Measurements from ENCODE around the gene RARA. TPM values are rescaled to one million over a fixed set of nuclear protein-coding genes. Genes with fewer than 3 reads are reported as not detected.
A peak's percentile ranks its signal among the peaks of the same experiment; 100 is the strongest.

RARA gene
- total and polyA plus RNA-seq, 2 donors (not counting 1 experiment from before 2014, with no cell fraction given) = 7.0 to 7.8 TPM

GRCh38 chr17:40315678-40316570 is 6.9 kb downstream of the RARA start:
- Histone ChIP-seq H3K79me2 (ENCODE audit: control insufficient read depth, insufficient read depth, low read length) (peaks cover 26% of the 10 kb centered on the region), H4K20me1 (ENCODE audit: control insufficient read depth, extremely low read depth, insufficient read depth, low read length) (no peaks in the 10 kb centered on the region), H2AFZ (ENCODE audit: low read length) (no peak overlapping the region), H3K4me1 (ENCODE audit: control insufficient read depth, extremely low read depth, insufficient read depth, low read length) (peaks cover 59% of the 10 kb centered on the region), H3K9me3 (ENCODE audit: control insufficient read depth, insufficient read depth, low read depth, low read length) (no peaks in the 10 kb centered on the region), H3K4me3 (replicated peaks in 1 of 4; ENCODE audit: control extremely low read depth in 1 of 4, insufficient read depth in 1 of 4, low read depth in 3 of 4, low read length in 4 of 4) (no peak overlapping the region), H3K27me3 (ENCODE audit: control insufficient read depth, insufficient read depth, low read length) (no peaks in the 10 kb centered on the region), H3K9ac (ENCODE audit: insufficient read depth, low read length) (no peak overlapping the region), H3K4me2 (ENCODE audit: extremely low read depth, insufficient read depth, low read length) (peak overlapping the region; percentile 17), H3K27ac (ENCODE audit: insufficient read depth, low read length) (peak overlapping the region; percentile 24), H3K36me3 (ENCODE audit: control insufficient read depth, insufficient read depth, low read length) (no peaks in the 10 kb centered on the region)
- DNase-seq (ENCODE audit: low read depth in 2 of 2) = no peak
- TF ChIP-seq CTCF (conservative IDR thresholded peaks at IDR 0.05 in 1 of 2, IDR thresholded peaks at IDR 0.05 in 1 of 2; ENCODE audit: low read depth in 1 of 2, low read length in 2 of 2) (no peak), EZH2 (IDR thresholded peaks at IDR 0.05; ENCODE audit: low read length, missing control alignments) (no peak)

GRCh38 chr17:40316571-40317344 is 7.8 kb downstream of the RARA start:
- peak overlapping the region; percentile 72 for H3K27ac ChIP-seq (ENCODE audit: insufficient read depth, low read length)
- H4K20me1 ChIP-seq (ENCODE audit: control insufficient read depth, extremely low read depth, insufficient read depth, low read length) = no peaks in the 10 kb centered on the region
- H3K9me3 ChIP-seq (ENCODE audit: control insufficient read depth, insufficient read depth, low read depth, low read length) = no peaks in the 10 kb centered on the region
- H3K27me3 ChIP-seq (ENCODE audit: control insufficient read depth, insufficient read depth, low read length) = no peaks in the 10 kb centered on the region
- no peaks in the 10 kb centered on the region for H3K36me3 ChIP-seq (ENCODE audit: control insufficient read depth, insufficient read depth, low read length)
- peak overlapping the region; percentile 84 for H3K4me2 ChIP-seq (ENCODE audit: extremely low read depth, insufficient read depth, low read length)
- peaks cover 35% of the 10 kb centered on the region for H3K79me2 ChIP-seq (ENCODE audit: control insufficient read depth, insufficient read depth, low read length)
- DNase-seq (ENCODE audit: low read depth in 2 of 2) = peak; percentile 65 to 83
- H2AFZ ChIP-seq (ENCODE audit: low read length) = no peak overlapping the region
- H3K4me3 ChIP-seq (replicated peaks in 1 of 4; ENCODE audit: control extremely low read depth in 1 of 4, insufficient read depth in 1 of 4, low read depth in 3 of 4, low read length in 4 of 4) = peak overlapping the region in 2 of 4 experiments; percentile 3 to 99
- H3K9ac ChIP-seq (ENCODE audit: insufficient read depth, low read length) = peak overlapping the region; percentile 52
- TF ChIP-seq EZH2 (IDR thresholded peaks at IDR 0.05; ENCODE audit: low read length, missing control alignments) = no peak
- no peak for TF ChIP-seq CTCF (conservative IDR thresholded peaks at IDR 0.05 in 1 of 2, IDR thresholded peaks at IDR 0.05 in 1 of 2; ENCODE audit: low read depth in 1 of 2, low read length in 2 of 2)
- H3K4me1 ChIP-seq (ENCODE audit: control insufficient read depth, extremely low read depth, insufficient read depth, low read length) = peaks cover 62% of the 10 kb centered on the region

- Histone ChIP-seq H2AFZ (ENCODE audit: low read length) (peak overlapping the region; percentile 59), H3K9me3 (ENCODE audit: control insufficient read depth, insufficient read depth, low read depth, low read length) (no peaks in the 10 kb centered on the region), H3K4me1 (ENCODE audit: control insufficient read depth, extremely low read depth, insufficient read depth, low read length) (peaks cover 63% of the 10 kb centered on the region), H3K27ac (ENCODE audit: insufficient read depth, low read length) (peak overlapping the region; percentile 72), H3K36me3 (ENCODE audit: control insufficient read depth, insufficient read depth, low read length) (no peaks in the 10 kb centered on the region), H3K4me2 (ENCODE audit: extremely low read depth, insufficient read depth, low read length) (peak overlapping the region; percentile 84), H3K4me3 (replicated peaks in 1 of 4; ENCODE audit: control extremely low read depth in 1 of 4, insufficient read depth in 1 of 4, low read depth in 3 of 4, low read length in 4 of 4) (peak overlapping the region; percentile 42 to 99 (median 52)), H3K27me3 (ENCODE audit: control insufficient read depth, insufficient read depth, low read length) (no peaks in the 10 kb centered on the region), H4K20me1 (ENCODE audit: control insufficient read depth, extremely low read depth, insufficient read depth, low read length) (no peaks in the 10 kb centered on the region), H3K79me2 (ENCODE audit: control insufficient read depth, insufficient read depth, low read length) (peaks cover 41% of the 10 kb centered on the region), H3K9ac (ENCODE audit: insufficient read depth, low read length) (peak overlapping the region; percentile 60)
- TF ChIP-seq EZH2 (IDR thresholded peaks at IDR 0.05; ENCODE audit: low read length, missing control alignments) (no peak), CTCF (conservative IDR thresholded peaks at IDR 0.05 in 1 of 2, IDR thresholded peaks at IDR 0.05 in 1 of 2; ENCODE audit: low read depth in 1 of 2, low read length in 2 of 2) (peak; percentile 68 to 73)
- peak; percentile 65 to 71 for DNase-seq (ENCODE audit: low read depth in 2 of 2)
These were observed 8.4 kb downstream of the RARA start for GRCh38 chr17:40317345-40317873.

All from fibroblast of lung (primary cell).